ENCODE measurements around the gene ADRB2.
"Not testable (repeated sequence)": the region's sequence is repeated elsewhere in the genome, so short reads cannot be mapped to it uniquely, and the experiment has no call there.

The ADRB2 gene

GRCh38 chr5:148856424-148856823 lies 30.0 kb downstream of the ADRB2 start:
- DNase-seq: no peak

GRCh38 chr5:148857474-148857873 lies 31.1 kb downstream of the ADRB2 start:
- no peak for DNase-seq

GRCh38 chr5:148858106-148858505 lies 31.7 kb downstream of the ADRB2 start:
- no peak for DNase-seq

GRCh38 chr5:148858547-148858946 lies 32.1 kb downstream of the ADRB2 start:
- no peak for DNase-seq

GRCh38 chr5:148859703-148860102 lies 33.3 kb downstream of the ADRB2 start:
- DNase-seq: no peak

GRCh38 chr5:148860599-148860998 lies 34.2 kb downstream of the ADRB2 start:
- DNase-seq: no peak

- DNase-seq: no peak
These were observed 34.7 kb downstream of the ADRB2 start for GRCh38 chr5:148861088-148861487.

GRCh38 chr5:148861696-148862095 lies 35.3 kb downstream of the ADRB2 start:
- DNase-seq: no peak

- no peak for DNase-seq
These were observed 37.9 kb downstream of the ADRB2 start for GRCh38 chr5:148864113-148864841.

- DNase-seq: no peak
These were observed 39.6 kb downstream of the ADRB2 start for GRCh38 chr5:148866024-148866423.

- no peak for DNase-seq
These were observed 46.7 kb downstream of the ADRB2 start for GRCh38 chr5:148873120-148873519.

GRCh38 chr5:148873690-148874485 lies 47.5 kb downstream of the ADRB2 start:
- no peak for DNase-seq

- DNase-seq: no peak
These were observed 48.9 kb downstream of the ADRB2 start for GRCh38 chr5:148875205-148875875.

GRCh38 chr5:148877436-148877835 lies 51.0 kb downstream of the ADRB2 start:
- not testable (repeated sequence) for DNase-seq

All from COR-L47 (cell line).